Muscle layer of colon (tissue), 2 donors: ENCODE data around the gene ALDH1L1.

Experiments used
- H3K27ac ChIP-seq: one replicate; pipeline ENCODE4 v1.7.0; 2013; ENCODE audit warnings: low read depth, mild to moderate bottlenecking, low read length, moderate library complexity
- H3K27me3 ChIP-seq, 2 donors: one replicate each; pipeline ENCODE4 v1.7.0; 2013; ENCODE audit warnings: low read length in 2 of 2, mild to moderate bottlenecking in 2 of 2; ENCODE audit not compliant: insufficient read depth in 2 of 2, control insufficient read depth in 1 of 2
- H3K36me3 ChIP-seq: one replicate; pipeline ENCODE4 v1.7.0; 2013; ENCODE audit warnings: mild to moderate bottlenecking, low read length; ENCODE audit not compliant: insufficient read depth
- H3K4me1 ChIP-seq: one replicate; pipeline ENCODE4 v1.7.0; 2013; ENCODE audit warnings: mild to moderate bottlenecking, low read length; ENCODE audit not compliant: insufficient read depth
- H3K4me3 ChIP-seq, 2 donors: one replicate each; pipeline ENCODE4 v1.7.0; 2013; ENCODE audit warnings: low read length in 2 of 2, low read depth in 1 of 2, mild to moderate bottlenecking in 1 of 2, moderate library complexity in 1 of 2
- H3K9ac ChIP-seq: one replicate; pipeline ENCODE4 v1.7.0; 2013; ENCODE audit warnings: low read length
- H3K9me3 ChIP-seq: one replicate; pipeline ENCODE4 v1.7.0; 2013; ENCODE audit warnings: mild to moderate bottlenecking, low read length
- donor health status: abdominal sarcoma.
- donor health status: Adenocarcinoma of cecum.

The ALDH1L1 gene

DNA sequence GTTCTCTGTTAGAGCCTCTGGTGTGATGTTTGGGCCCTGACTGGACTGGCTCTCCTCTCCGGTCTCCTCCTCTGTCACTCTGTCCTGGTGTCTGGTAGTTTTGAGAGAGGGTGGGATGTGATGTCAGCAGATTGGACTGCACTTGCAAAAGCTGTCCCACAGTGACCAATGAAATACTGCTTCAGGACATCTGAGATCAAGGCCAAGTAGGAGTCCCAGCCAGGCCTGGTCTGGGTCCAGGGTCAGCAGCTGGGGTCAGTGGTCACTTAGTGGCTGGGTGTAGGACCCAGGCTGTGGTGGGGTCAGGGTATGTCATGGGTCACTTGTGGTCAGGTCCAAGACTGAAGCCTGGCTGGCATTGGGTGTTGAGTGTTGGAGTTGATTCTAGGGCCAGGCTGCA, 20.9 kb downstream of the ALDH1L1 start:
- Histone ChIP-seq H3K27me3 (no peaks in the 10 kb centered on the region), H3K4me3 (no peak overlapping the region), H3K9me3 (no peaks in the 10 kb centered on the region), H3K4me1 (no peaks in the 10 kb centered on the region), H3K9ac (no peak overlapping the region), H3K27ac (no peak overlapping the region), H3K36me3 (no peaks in the 10 kb centered on the region)

DNA sequence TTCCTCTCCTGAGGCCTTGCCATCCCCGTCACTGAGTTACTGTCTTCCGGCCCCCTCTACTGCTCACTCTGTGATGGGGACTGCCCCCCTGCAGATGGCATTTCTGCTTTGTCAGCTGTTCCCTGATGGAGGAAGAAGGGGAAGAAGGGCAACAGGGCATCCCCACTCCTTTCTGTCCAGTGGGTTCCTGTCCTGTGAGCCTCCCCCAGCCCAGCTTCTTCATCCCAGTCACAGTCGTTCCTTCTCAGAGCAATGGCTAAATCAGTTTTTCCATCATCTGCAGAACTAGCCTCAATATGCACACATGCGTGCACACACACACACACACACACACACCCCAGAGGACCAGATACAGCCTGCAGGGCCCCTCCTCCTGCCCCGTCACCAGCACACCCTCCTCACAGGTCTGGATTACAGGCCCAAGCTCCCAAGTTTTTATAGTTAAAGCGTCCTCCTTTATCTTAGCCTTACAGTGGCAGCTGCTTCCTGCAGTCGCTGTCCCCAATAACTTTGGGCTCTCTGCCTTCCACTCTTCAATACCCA, 21.4 kb downstream of the ALDH1L1 start:
- H3K27me3 ChIP-seq: no peaks in the 10 kb centered on the region
- no peaks in the 10 kb centered on the region for H3K4me1 ChIP-seq
- H3K27ac ChIP-seq: no peak overlapping the region
- no peaks in the 10 kb centered on the region for H3K9me3 ChIP-seq
- no peaks in the 10 kb centered on the region for H3K36me3 ChIP-seq
- no peak overlapping the region for H3K9ac ChIP-seq
- H3K4me3 ChIP-seq: no peak overlapping the region

DNA sequence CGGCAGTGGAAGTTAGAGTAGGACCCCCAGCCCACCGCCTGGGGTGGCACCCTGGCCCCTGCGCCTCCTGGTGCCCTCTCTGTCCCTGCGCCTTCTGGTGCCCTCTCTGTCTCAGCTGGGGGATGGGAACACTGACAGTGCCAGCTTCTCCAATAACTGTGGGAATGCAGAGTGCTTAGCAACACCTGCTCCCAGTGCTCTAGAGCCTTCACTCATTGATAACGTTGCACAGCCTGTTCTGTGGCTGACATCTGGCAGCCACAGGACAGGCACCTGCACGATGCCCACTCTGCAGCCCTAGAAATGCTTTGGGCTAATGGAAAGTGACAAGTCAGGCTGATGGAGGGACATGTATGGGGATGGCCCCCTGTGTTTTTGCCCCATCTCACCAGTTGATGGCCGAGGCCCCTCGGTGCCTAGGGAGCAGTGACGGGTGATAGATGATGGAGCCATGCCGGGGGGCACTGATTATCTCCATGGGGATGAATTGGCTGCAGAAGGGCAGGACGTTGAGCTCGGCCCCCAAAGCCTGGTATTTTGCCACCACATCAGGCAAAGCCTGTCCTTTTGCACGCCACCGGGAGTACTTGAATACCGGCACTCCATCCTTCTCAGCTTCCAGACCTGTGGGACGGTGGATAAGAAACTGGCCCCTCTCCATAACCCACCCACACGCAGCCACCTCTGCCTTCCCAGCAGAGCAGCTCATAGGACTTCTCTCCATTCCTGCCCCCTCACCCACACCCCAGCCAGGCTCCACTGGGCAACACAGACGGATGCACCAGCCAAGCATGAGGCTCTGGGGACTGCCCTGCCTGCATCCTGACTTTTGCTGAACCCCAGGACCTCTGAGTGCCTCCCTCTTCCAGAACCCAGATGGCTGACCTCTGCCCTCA, 22.1 kb downstream of the ALDH1L1 start:
- Histone ChIP-seq H3K36me3 (no peaks in the 10 kb centered on the region), H3K27ac (no peak overlapping the region), H3K4me1 (no peaks in the 10 kb centered on the region), H3K9me3 (no peaks in the 10 kb centered on the region), H3K4me3 (no peak overlapping the region), H3K27me3 (no peaks in the 10 kb centered on the region), H3K9ac (no peak overlapping the region)

DNA sequence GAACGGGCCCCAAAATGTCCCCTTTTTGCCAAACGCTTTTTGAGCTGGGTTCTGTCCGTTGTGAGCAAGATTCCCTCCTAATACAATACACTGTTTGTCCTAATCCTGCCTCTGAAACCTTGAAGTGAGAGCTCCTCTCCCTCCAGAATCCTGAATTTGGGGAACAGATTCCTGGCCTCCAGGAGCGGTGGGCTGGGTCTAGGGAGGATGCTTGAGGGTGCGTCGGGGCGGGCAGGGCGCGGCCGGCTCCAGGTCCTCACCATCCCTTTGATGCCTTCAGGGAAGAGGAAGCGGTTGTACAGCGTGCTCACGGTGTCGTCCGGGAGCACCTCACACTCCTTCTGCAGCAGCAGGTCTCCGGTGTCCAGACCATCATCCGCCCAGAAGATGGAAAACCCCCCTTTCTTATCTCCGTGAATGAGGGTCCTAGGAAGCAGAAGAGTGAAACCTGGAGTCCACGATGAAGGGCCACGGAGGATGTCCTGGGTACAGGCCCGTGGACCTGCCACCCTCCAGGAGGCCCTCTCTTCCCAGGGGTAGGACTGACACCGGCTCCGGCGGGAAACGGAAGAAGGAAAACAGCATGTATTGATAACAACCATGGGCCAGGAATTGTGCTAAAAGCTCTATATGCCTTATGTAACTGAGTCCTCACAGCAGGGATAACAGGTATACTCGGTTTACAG, 23.2 kb downstream of the ALDH1L1 start:
- no peak overlapping the region for H3K4me3 ChIP-seq

DNA sequence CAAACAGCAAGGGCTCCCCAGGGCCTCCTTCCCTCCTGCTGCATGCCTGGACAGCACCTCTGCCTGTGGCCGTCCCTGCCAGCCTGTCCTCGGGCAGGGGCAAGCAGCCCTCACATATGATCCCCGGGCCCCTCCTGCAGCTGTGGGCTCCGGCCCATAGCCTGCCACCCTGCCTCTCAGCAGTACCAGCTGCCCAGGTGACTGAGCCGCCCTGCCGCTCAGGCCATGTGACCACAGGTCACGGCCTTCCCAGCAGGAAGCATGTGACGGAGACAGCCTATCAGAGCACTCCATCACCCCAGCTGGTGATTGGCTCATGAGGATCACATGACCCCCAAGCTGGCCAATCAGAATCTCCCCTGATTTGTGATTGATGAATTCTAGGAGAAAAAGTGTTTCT, 23.9 kb downstream of the ALDH1L1 start:
- Histone ChIP-seq H3K9me3 (no peaks in the 10 kb centered on the region), H3K27me3 (no peaks in the 10 kb centered on the region), H3K9ac (no peak overlapping the region), H3K4me3 (no peak overlapping the region), H3K36me3 (no peaks in the 10 kb centered on the region), H3K27ac (no peak overlapping the region), H3K4me1 (no peaks in the 10 kb centered on the region)

More for the DNA sequence above, 23.2 kb downstream of the ALDH1L1 start:
- H3K9me3 ChIP-seq: no peaks in the 10 kb centered on the region
- H3K4me1 ChIP-seq: no peaks in the 10 kb centered on the region
- no peaks in the 10 kb centered on the region for H3K27me3 ChIP-seq
- H3K27ac ChIP-seq: no peak overlapping the region
- H3K9ac ChIP-seq: no peak overlapping the region
- H3K36me3 ChIP-seq: no peaks in the 10 kb centered on the region

DNA sequence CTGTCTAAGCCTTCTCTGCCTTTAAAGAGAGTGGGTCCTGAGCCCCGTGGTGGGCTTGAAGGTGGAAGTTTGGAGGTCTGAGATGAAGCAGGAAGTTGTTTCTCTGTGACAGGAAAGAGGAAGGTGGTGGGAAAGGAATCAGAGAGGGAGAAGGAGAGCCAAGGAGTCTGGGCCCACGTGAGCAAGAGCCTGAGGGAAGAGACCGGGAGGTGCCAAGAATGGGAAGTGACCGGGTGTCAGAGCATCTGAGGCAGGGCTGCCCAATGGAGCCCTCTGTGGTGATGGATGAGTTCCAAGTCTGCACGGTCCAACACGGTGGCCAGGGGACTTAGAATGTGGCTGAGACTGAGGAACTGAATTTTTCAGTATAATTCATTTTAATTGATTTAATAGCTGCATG, 24.6 kb downstream of the ALDH1L1 start:
- Histone ChIP-seq H3K9me3 (no peaks in the 10 kb centered on the region), H3K36me3 (no peaks in the 10 kb centered on the region), H3K4me3 (no peak overlapping the region), H3K9ac (no peak overlapping the region), H3K27ac (no peak overlapping the region), H3K4me1 (no peaks in the 10 kb centered on the region), H3K27me3 (no peaks in the 10 kb centered on the region)

DNA sequence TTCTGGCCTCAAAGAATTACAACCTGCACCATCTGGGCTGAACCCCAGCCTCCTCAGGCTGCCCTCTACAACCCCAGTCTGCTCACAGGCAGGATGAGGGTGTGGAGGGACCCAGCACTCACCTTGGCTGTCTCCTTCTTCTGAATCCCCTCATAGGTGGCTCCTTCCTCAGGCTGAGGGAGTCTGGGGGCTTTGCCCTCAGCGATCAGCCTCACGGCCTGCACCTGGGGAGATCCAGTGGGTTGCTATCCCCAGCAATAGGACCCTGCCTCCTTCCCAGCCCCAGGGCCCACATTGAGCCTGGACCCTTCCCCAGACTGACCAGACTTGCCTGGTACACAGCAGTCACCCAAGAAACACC, 25.1 kb downstream of the ALDH1L1 start:
- H3K9ac ChIP-seq: no peak overlapping the region
- no peaks in the 10 kb centered on the region for H3K4me1 ChIP-seq
- no peak overlapping the region for H3K4me3 ChIP-seq
- no peak overlapping the region for H3K27ac ChIP-seq
- H3K36me3 ChIP-seq: no peaks in the 10 kb centered on the region
- H3K9me3 ChIP-seq: no peaks in the 10 kb centered on the region
- H3K27me3 ChIP-seq: no peaks in the 10 kb centered on the region

DNA sequence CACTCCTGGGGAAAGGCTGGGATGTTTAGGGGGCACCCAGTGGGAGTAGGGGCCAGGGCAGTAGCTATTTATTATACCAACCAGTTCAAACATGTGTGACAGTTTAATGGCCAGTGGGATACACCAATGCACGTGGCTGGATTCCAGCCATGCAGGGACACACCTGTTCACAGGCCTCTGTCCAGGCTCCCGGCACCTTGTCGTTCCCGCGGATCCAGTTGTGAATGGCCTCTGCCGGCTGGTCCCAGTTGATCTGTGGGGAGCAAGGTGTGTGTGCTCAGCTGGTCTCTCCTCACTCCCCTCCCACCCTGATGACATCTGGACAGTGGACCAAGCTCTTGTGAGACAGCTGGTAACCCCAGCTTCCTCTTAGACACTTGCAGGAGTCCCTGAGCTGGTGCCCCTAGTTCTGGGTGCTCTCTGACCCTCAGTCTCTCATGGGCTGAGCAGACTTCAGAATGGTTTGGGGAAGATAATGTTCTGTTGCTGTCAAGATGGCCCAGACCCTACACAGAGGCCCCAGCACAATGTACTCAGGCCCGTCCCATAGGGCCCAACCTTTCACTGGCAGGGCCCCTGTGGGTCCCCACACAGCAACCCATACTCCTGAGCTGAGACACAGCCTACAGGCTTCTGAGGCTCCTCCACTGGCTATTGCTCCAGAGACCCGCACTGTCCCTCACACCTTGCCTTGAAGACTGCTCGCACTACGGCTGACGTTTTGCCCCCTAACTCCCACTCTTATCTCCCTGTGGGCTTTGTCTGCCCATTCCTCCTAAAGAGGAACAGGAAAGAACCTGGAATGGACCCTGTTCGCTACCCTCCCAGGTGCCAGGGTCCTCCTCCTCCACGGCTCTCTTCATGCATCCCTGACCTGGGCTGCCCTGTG, 25.8 kb downstream of the ALDH1L1 start:
- no peaks in the 10 kb centered on the region for H3K4me1 ChIP-seq
- no peak overlapping the region for H3K9ac ChIP-seq
- no peaks in the 10 kb centered on the region for H3K36me3 ChIP-seq
- H3K27ac ChIP-seq: no peak overlapping the region
- H3K9me3 ChIP-seq: no peaks in the 10 kb centered on the region
- H3K27me3 ChIP-seq: no peaks in the 10 kb centered on the region
- H3K4me3 ChIP-seq: no peak overlapping the region

DNA sequence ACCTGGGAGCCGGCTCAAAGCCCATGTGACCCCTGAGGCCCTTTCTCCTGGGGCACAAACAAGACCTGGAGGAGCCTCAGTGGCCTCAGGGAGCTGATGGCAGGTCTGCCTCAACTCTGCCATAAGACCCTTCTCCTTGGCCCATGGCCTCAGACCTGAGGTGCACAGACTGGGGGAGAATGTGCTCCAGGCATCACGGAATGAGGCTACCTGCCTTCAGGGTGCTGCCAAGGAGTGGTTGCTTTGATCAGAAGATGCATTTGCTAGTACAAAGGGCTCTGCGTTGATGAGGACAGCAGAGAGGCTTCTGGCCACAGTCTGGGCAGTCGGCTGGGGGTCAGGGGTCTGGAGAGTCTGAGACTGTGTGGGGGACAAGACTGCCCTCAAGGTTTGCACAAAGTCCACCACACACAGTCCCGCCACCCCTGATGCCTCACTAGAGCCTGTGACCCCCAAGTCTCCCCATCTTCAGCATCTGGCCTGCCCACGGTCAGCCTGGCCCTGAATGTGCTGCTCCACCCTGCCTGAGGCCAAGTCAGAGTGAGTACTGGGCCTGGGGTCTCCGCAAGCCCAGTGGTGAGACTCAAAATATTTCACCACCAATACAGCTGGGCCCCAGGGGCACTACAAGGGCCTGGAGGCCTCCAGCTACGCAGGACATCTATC, 26.6 kb downstream of the ALDH1L1 start:
- Histone ChIP-seq H3K36me3 (no peaks in the 10 kb centered on the region), H3K9me3 (no peaks in the 10 kb centered on the region), H3K4me3 (no peak overlapping the region), H3K27me3 (no peaks in the 10 kb centered on the region), H3K4me1 (no peaks in the 10 kb centered on the region), H3K9ac (no peak overlapping the region), H3K27ac (no peak overlapping the region)

DNA sequence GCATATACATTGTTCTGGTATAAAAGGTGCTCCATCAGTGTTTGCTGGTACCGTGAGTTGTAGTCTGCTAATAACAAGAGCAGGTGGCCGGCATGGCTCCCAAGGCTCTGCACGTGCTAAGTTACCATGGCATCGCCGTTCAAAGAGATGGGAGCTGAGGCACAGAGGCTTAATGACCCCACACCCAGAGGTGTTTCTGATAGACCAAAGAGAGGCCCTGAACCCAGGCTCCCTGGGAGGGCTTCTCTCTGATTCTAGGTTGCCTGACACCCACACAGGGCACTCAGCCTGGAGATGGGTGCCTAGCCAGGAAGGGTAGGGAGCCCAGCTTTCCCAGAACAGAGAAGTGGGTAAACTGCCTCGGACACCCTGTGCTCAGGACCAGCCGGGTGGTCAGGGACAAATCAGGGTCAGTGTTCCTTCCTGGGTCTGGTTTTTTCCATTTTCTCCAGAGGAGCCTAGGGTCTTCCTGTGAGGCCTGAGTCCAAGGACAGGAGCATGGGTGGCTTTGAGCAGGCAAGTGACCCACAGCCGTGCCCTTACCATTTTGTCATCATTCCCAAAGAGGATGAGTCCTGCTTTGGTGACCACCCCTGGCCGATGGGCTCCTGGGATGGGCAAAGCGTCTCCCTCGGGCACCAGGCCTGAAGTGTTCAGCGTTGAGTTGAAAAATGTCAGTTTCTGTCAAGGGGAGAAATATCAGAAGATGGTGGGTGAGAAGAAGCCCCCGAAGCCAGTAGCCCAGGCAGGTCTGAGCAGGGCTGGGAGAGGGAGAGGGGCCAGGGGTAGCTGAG, 27.3 kb downstream of the ALDH1L1 start:
- no peak overlapping the region for H3K27ac ChIP-seq
- H3K9me3 ChIP-seq: no peaks in the 10 kb centered on the region
- H3K36me3 ChIP-seq: no peaks in the 10 kb centered on the region

More for the DNA sequence above, 27.3 kb downstream of the ALDH1L1 start:
- no peaks in the 10 kb centered on the region for H3K4me1 ChIP-seq
- H3K27me3 ChIP-seq: no peaks in the 10 kb centered on the region
- no peak overlapping the region for H3K4me3 ChIP-seq
- H3K9ac ChIP-seq: no peak overlapping the region
